NT2/D1 (cell line): Measurements from ENCODE around the gene CRLF1.

Experiments
- DNase-seq: peaks from one replicate; pipeline ENCODE4 v3.0.0-alpha.2; 2011; ENCODE audit warnings: low read depth, low spot score
- H3K27me3 ChIP-seq: 2 replicates; pipeline ENCODE4 v1.6.0; 2011; ENCODE audit warnings: mild to moderate bottlenecking; ENCODE audit not compliant: insufficient read length, insufficient read depth
- H3K36me3 ChIP-seq: 2 replicates; pipeline ENCODE4 v1.6.1; 2011; ENCODE audit warnings: mild to moderate bottlenecking, low read length, mixed read lengths; ENCODE audit not compliant: insufficient read depth, insufficient read length
- H3K4me1 ChIP-seq: 2 replicates; pipeline ENCODE4 v1.5.1; 2011; ENCODE audit not compliant: insufficient read depth, insufficient read length
- H3K4me3 ChIP-seq: 2 replicates; pipeline ENCODE4 v1.5.1; 2011; ENCODE audit warnings: low read depth; ENCODE audit not compliant: insufficient read length
- H3K9ac ChIP-seq: 2 replicates; pipeline ENCODE4 v1.6.0; 2011; ENCODE audit warnings: low read depth; ENCODE audit not compliant: insufficient read length
- H3K9me3 ChIP-seq: 2 replicates; pipeline ENCODE4 v1.5.1; 2011; ENCODE audit warnings: mild to moderate bottlenecking, low read length; ENCODE audit not compliant: insufficient read depth
- SUZ12 ChIP-seq: IDR thresholded peaks from 2 replicates; pipeline ENCODE4 v1.6.1; 2011; ENCODE audit not compliant: insufficient read length, insufficient read depth; ENCODE audit errors: extremely low read depth
- YY1 ChIP-seq: IDR thresholded peaks from 2 replicates; pipeline ENCODE4 v1.6.1; 2011; ENCODE audit not compliant: insufficient read length, insufficient read depth
- ZNF274 ChIP-seq: IDR thresholded peaks from 2 replicates; pipeline ENCODE4 v1.6.1; 2011; ENCODE audit warnings: mild to moderate bottlenecking, low read depth, low read length

Gene CRLF1

DNA sequence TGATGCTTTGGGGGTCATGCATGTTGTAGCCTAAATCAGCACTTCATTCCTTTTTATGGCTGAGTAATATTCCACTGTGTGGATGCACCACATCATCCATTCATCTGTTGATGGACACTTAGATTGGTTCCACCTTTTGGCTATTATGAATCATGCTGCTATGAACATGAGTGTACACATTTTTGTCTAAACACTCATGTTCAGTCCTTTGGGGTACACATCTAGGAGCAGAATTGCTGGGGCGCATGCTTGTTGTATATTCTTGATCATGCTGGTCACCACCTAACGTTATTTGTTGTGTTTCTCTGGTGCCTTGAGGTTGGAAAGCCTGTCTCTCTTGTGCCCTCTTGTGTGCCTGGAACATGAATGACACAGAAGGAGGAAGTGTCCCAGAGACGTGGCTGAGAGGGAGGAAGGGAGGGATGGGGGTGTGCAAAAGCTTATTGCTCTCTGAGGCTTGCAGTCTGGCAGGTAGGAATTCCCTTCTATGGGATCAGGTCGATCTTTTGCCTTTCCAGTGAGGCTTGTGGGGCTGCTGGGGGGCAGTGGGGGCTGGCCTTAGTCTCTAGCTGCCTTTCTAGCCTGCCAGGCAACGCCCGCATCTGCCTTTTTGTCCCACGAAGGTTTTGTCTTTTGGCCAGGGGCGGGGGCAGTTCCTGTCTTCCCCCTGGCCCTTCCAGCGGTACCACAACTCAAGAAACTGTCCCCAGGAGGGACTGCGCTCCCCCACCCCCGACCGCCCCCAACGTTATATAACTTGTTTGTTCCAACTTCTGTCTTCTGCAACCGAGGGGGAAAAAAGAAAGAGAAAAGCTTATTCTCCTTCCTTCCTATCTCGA lies 37.8 kb upstream of the CRLF1 start:
- peaks cover 21% of the 10 kb centered on the region for H3K4me1 ChIP-seq
- no peak for TF ChIP-seq SUZ12
- DNase-seq = no peak

DNA sequence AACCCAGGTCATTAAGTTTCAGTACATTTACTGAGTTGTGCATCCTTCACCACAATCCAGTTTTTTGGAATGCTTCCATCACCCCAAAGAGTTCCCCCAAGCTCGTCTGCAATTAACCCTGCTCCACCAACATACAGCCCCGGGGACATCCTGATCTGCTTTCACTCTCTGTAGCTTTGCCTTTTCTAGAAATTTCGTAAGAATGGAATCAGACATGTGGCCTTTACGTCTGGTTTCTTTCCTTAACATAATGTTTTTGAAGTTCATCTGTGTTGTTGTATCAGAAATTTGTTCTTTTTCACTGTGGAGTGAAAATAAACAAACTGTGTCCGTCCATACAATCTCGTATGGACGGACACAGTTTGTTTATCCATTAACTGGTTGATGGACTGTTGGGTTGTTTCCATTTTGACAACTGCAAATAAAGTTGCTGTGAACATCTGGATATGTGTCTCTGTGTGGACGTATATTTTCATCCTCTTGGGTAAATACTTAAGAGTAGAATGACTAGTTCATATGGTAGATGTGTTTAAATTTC lies 33.2 kb upstream of the CRLF1 start:
- no peak for TF ChIP-seq ZNF274
- TF ChIP-seq SUZ12 = no peak
- no peak for TF ChIP-seq YY1
- no peak overlapping the region for H3K9ac ChIP-seq
- DNase-seq = no peak

More for the DNA sequence above, 37.8 kb upstream of the CRLF1 start:
- H3K9ac ChIP-seq = peak overlapping the region; percentile 39
- no peaks in the 10 kb centered on the region for H3K9me3 ChIP-seq
- no peaks in the 10 kb centered on the region for H3K27me3 ChIP-seq
- no peaks in the 10 kb centered on the region for H3K36me3 ChIP-seq
- H3K4me3 ChIP-seq = no peak overlapping the region

DNA sequence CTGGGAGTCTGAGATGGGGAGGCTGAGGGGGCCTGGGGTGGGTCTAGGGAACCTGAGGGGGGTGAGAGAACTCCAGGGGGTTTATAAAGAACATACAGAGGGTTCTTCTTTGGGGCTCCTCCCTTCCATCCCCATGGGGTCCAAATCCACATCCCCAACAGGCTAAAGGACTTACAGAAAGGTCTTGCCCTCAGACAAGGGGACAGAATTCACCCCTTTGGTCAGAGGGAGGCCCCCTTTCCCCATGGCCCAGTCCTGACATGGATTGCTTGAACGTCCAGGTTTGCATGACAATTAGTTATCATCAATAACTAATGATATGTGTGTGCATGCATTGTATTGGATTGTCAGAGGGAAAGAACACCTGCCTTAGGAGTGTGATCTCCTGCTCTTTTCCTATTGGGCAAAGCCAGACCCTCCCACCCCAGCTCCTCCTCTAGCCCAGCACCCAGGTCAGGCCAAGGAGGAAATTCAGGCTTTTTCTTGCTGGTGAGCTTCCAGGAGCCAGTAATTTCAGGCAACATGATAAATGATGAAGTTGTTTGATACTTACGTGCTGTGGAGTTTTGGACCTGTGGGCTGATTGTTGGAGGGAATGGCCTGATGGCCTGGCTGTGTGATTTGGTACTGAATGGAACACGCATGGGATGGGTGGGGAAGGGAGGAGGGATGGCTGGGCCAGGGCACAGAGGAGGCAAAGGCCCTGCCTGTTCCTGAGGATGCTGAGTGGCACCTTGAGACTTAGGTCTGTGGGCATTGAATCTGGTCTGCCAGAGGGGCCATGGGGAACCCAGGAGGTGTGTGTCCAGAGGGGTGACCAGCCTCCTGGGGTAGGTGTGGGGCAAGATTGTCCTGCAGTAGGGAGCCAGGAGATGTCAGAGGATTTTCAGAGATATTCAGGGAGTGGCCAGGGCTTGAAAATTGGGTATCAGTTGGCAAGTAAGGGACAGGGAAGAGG lies 31.4 kb upstream of the CRLF1 start:
- Histone ChIP-seq H3K36me3 (no peaks in the 10 kb centered on the region), H3K27me3 (peaks cover 14% of the 10 kb centered on the region), H3K4me3 (peak overlapping the region; percentile 86), H3K9me3 (no peaks in the 10 kb centered on the region), H3K4me1 (peaks cover 14% of the 10 kb centered on the region), H3K9ac (peak overlapping the region; percentile 81)
- no peak for TF ChIP-seq YY1
- TF ChIP-seq SUZ12 = no peak
- no peak for TF ChIP-seq ZNF274
- DNase-seq = no peak

More for the DNA sequence above, 33.2 kb upstream of the CRLF1 start:
- H3K9me3 ChIP-seq = no peaks in the 10 kb centered on the region
- peaks cover 9% of the 10 kb centered on the region for H3K4me1 ChIP-seq
- H3K36me3 ChIP-seq = no peaks in the 10 kb centered on the region
- peaks cover 10% of the 10 kb centered on the region for H3K27me3 ChIP-seq
- H3K4me3 ChIP-seq = no peak overlapping the region

DNA sequence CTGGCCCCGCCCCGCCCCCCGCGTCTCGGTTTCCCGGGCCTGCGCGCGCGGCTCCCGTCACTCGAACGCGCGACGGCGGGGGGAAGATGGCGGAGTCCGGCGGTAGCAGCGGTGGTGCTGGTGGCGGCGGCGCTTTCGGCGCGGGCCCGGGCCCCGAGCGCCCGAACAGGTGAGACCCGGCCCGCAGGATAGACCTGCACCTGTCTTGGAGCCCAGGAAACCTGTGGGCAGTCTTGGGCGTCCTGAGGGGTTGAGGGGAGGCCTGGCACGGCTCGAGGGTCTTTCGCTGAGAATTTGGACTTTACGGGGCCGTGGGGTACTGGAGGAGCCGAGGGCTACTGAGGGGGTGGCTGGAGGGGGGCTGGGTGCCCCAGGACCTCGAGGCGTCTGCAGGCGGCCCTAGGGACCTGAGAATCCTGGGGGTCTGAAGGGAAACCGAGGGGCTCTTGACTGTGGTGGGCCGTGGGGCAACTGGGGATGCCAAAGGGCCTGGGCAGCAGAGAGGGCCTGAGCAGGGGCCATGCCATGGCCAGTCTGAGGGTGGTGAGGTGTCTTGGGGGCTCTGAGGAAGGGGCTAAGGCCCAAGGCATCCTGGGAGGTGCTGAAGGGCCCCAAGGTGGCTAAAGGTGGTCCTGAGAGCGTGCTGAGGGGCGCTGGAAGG lies 30.5 kb upstream of the CRLF1 start, which contains the start of gene KLHL26:
KLHL26 (plus strand) TSS at position 60 of the 661 bp plus-strand sequence; CDS start at position 87, 27 bp downstream.
- no peaks in the 10 kb centered on the region for H3K36me3 ChIP-seq
- H3K4me3 ChIP-seq = peak within 1 kb of the TSS; percentile 86
- peaks cover 14% of the 10 kb centered on the region for H3K27me3 ChIP-seq
- DNase-seq = no peak
- peaks cover 14% of the 10 kb centered on the region for H3K4me1 ChIP-seq
- no peaks in the 10 kb centered on the region for H3K9me3 ChIP-seq
- TF ChIP-seq YY1 = no peak
- H3K9ac ChIP-seq = peak within 1 kb of the TSS; percentile 81

DNA sequence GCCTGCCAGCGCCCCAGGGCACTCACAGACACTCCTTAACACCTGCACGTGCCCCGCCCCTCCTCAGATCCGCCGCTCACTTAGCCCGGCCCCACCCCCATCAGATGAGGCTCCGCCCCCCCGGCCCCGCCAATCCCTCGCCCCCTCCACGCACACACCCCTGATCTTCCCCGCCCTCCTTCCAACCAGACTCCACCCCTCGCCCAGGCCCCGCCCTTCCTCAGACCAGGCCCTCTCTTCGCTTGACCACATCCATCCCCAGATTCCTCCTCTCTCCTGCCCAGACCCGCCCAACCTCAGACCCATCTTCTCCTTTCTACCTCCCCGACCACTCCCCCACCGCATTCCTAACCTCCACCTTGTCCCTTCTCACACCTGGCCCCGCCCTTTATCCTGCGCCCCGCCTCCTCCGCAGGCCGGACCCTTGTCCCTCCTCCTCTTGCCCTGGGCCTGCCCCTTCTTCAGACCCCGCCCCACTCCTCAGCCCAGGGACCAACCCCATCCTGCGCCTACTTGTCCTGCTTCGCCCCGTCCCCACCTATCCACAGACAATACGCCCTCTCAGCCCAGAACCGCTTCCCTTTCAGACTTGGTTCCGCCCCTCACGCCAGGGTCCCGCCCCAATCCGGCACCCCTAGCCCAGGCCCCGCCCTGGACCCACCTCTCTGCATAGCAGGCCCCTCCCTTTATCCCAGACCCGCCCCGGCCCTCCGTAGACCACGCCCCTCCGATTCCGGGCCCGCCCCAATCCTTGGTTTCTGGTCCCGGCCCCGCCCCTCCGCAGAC lies 29.8 kb upstream of the CRLF1 start:
- DNase-seq = peak; percentile 94
- peak overlapping the region; percentile 39 for H3K9ac ChIP-seq
- H3K27me3 ChIP-seq = peaks cover 14% of the 10 kb centered on the region
- no peaks in the 10 kb centered on the region for H3K9me3 ChIP-seq
- H3K4me1 ChIP-seq = peaks cover 14% of the 10 kb centered on the region
- H3K36me3 ChIP-seq = no peaks in the 10 kb centered on the region
- TF ChIP-seq YY1 = no peak
- TF ChIP-seq SUZ12 = no peak
- TF ChIP-seq ZNF274 = no peak
- H3K4me3 ChIP-seq = peak overlapping the region; percentile 27

DNA sequence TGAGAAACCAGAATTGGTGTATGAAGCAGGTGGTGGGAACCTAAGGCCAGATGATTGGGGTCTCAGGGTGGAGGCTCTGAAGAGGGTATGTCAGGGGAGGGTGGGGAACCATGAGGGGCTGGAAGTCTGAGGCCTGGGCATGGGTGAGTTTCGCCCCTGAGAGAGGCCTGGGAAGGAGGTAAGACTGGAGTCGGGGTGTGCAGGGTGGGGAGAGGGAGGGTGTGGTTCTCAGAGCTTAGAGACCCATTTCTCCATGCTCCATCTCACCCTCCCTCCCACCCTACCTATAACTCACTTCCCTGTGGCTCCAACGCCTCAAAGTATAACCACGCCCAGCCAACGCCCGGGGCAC lies 29.2 kb upstream of the CRLF1 start:
- Histone ChIP-seq H3K9ac (no peak overlapping the region), H3K4me3 (no peak overlapping the region), H3K36me3 (no peaks in the 10 kb centered on the region), H3K27me3 (peaks cover 14% of the 10 kb centered on the region), H3K4me1 (peaks cover 14% of the 10 kb centered on the region), H3K9me3 (no peaks in the 10 kb centered on the region)
- no peak for DNase-seq
- no peak for TF ChIP-seq ZNF274
- no peak for TF ChIP-seq SUZ12
- no peak for TF ChIP-seq YY1
